Osteoblast (primary cell): ENCODE measurements around the gene GLRX5. TPM values are rescaled to one million over a fixed set of nuclear protein-coding genes. Genes with fewer than 3 reads are reported as not detected.

Source experiments
- DNase-seq: peaks from one replicate; pipeline ENCODE4 v3.0.0; 2011; ENCODE audit warnings: low spot score, mixed read lengths; ENCODE audit not compliant: insufficient read length; ENCODE audit errors: missing footprints
- H2AFZ ChIP-seq: 2 replicates; pipeline ENCODE4 v1.6.0; 2011; ENCODE audit warnings: mild to moderate bottlenecking, low read length
- H3K27ac ChIP-seq: 2 replicates; pipeline ENCODE4 v1.5.1; 2011; ENCODE audit warnings: mild to moderate bottlenecking, low read depth, low read length, moderate library complexity
- H3K27me3 ChIP-seq: 2 replicates; pipeline ENCODE4 v1.6.0; 2012; ENCODE audit warnings: mild to moderate bottlenecking, control low read depth, inconsistent platforms, low read length, moderate library complexity; ENCODE audit not compliant: insufficient read depth
- H3K36me3 ChIP-seq: 2 replicates; pipeline ENCODE4 v1.5.1; 2011; ENCODE audit warnings: mild to moderate bottlenecking, low read length, control low read depth, moderate library complexity; ENCODE audit not compliant: insufficient read depth
- H3K4me1 ChIP-seq: 2 replicates; pipeline ENCODE4 v1.5.1; 2011; ENCODE audit warnings: mild to moderate bottlenecking, low read length, control low read depth, moderate library complexity; ENCODE audit not compliant: insufficient read depth
- H3K4me2 ChIP-seq: 2 replicates; pipeline ENCODE4 v1.6.0; 2011; ENCODE audit warnings: mild to moderate bottlenecking, low read length; ENCODE audit not compliant: insufficient read depth
- H3K4me3 ChIP-seq: fragments of 200-600 bp; sonication (generic); 3 replicates; pipeline ENCODE4 v1.5.1; 2012; ENCODE audit warnings: mild to moderate bottlenecking, low read length, inconsistent platforms; ENCODE audit not compliant: insufficient read depth
- H3K79me2 ChIP-seq: 2 replicates; pipeline ENCODE4 v1.6.0; 2012; ENCODE audit warnings: mild to moderate bottlenecking, low read length, control low read depth, inconsistent platforms; ENCODE audit not compliant: insufficient read depth
- H3K9me3 ChIP-seq: 2 replicates; pipeline ENCODE4 v1.5.1; 2011; ENCODE audit warnings: low read depth, low read length, control low read depth
- H4K20me1 ChIP-seq: 2 replicates; pipeline ENCODE4 v1.6.0; 2012; ENCODE audit warnings: mild to moderate bottlenecking, low read length, control low read depth; ENCODE audit not compliant: insufficient read depth
- CTCF ChIP-seq: IDR thresholded peaks from 2 replicates; pipeline ENCODE4 v1.5.1; 2011; ENCODE audit warnings: mild to moderate bottlenecking, low read depth, low read length, moderate library complexity; ENCODE audit errors: extremely low read depth
- total RNA-seq: library from RNA; depleted of rRNA; stranded (reverse); fragments of >200 nt; gene quantifications from 2 replicates; pipeline ENCODE4 v1.2.3, GENCODE V29; 2012

Gene GLRX5
- total RNA-seq, 1 donor, result 19.9 TPM

GRCh38 chr14:95490727-95491451 lies 44.0 kb upstream of the GLRX5 start:
- Histone ChIP-seq H3K4me1 (peaks cover 5% of the 10 kb centered on the region), H3K9me3 (no peaks in the 10 kb centered on the region), H2AFZ (no peak overlapping the region), H3K4me2 (no peak overlapping the region), H3K79me2 (peaks cover 20% of the 10 kb centered on the region), H3K4me3 (no peak overlapping the region), H3K27ac (no peak overlapping the region), H3K36me3 (no peaks in the 10 kb centered on the region), H4K20me1 (no peaks in the 10 kb centered on the region), H3K27me3 (no peaks in the 10 kb centered on the region)
- TF ChIP-seq CTCF, result no peak
- DNase-seq, result no peak

- Histone ChIP-seq H3K4me2 (no peak overlapping the region), H3K9me3 (no peaks in the 10 kb centered on the region), H4K20me1 (no peaks in the 10 kb centered on the region), H3K27me3 (no peaks in the 10 kb centered on the region), H2AFZ (no peak overlapping the region), H3K4me3 (no peak overlapping the region), H3K79me2 (peaks cover 21% of the 10 kb centered on the region), H3K4me1 (peaks cover 16% of the 10 kb centered on the region), H3K36me3 (no peaks in the 10 kb centered on the region), H3K27ac (no peak overlapping the region)
- no peak for TF ChIP-seq CTCF
- no peak for DNase-seq
Observed at GRCh38 chr14:95491936-95492608, 42.8 kb upstream of the GLRX5 start.

- no peaks in the 10 kb centered on the region for H3K9me3 ChIP-seq
- TF ChIP-seq CTCF, result no peak
- DNase-seq, result no peak
- peaks cover 20% of the 10 kb centered on the region for H3K4me1 ChIP-seq
- no peaks in the 10 kb centered on the region for H4K20me1 ChIP-seq
- no peak overlapping the region for H3K27ac ChIP-seq
- H2AFZ ChIP-seq, result no peak overlapping the region
- H3K27me3 ChIP-seq, result no peaks in the 10 kb centered on the region
- H3K79me2 ChIP-seq, result peaks cover 24% of the 10 kb centered on the region
- no peaks in the 10 kb centered on the region for H3K36me3 ChIP-seq
- no peak overlapping the region for H3K4me3 ChIP-seq
- no peak overlapping the region for H3K4me2 ChIP-seq
Observed at GRCh38 chr14:95493503-95493902, 41.3 kb upstream of the GLRX5 start.

- no peak overlapping the region for H3K4me2 ChIP-seq
- no peaks in the 10 kb centered on the region for H3K9me3 ChIP-seq
- H3K36me3 ChIP-seq, result no peaks in the 10 kb centered on the region
- peaks cover 19% of the 10 kb centered on the region for H3K4me1 ChIP-seq
- TF ChIP-seq CTCF, result no peak
- H4K20me1 ChIP-seq, result no peaks in the 10 kb centered on the region
- peaks cover 27% of the 10 kb centered on the region for H3K79me2 ChIP-seq
- no peak overlapping the region for H3K4me3 ChIP-seq
- H3K27me3 ChIP-seq, result no peaks in the 10 kb centered on the region
- no peak overlapping the region for H2AFZ ChIP-seq
- DNase-seq, result no peak
- no peak overlapping the region for H3K27ac ChIP-seq
Observed at GRCh38 chr14:95493976-95494375, 40.9 kb upstream of the GLRX5 start.
